ENCODE measurements around the gene PLXNA3. TPM values are rescaled to one million over a fixed set of nuclear protein-coding genes. Genes with fewer than 3 reads are reported as not detected.

Gene PLXNA3
- total RNA-seq, 1 experiment from 2014 or later = 89.3 TPM

GRCh38 chrX:154439841-154440240 is 18.2 kb upstream of the PLXNA3 start (continued):
- TF ChIP-seq REST (IDR thresholded peaks at IDR 0.05; ENCODE audit: low read depth) = no peak
- TF ChIP-seq ATF3 (IDR thresholded peaks at IDR 0.05) = no peak
- no peak for TF ChIP-seq FOSL1 (IDR thresholded peaks at IDR 0.05; ENCODE audit: low read depth)
- TF ChIP-seq SRF (IDR thresholded peaks at IDR 0.05; ENCODE audit: low read depth) = no peak

DNA sequence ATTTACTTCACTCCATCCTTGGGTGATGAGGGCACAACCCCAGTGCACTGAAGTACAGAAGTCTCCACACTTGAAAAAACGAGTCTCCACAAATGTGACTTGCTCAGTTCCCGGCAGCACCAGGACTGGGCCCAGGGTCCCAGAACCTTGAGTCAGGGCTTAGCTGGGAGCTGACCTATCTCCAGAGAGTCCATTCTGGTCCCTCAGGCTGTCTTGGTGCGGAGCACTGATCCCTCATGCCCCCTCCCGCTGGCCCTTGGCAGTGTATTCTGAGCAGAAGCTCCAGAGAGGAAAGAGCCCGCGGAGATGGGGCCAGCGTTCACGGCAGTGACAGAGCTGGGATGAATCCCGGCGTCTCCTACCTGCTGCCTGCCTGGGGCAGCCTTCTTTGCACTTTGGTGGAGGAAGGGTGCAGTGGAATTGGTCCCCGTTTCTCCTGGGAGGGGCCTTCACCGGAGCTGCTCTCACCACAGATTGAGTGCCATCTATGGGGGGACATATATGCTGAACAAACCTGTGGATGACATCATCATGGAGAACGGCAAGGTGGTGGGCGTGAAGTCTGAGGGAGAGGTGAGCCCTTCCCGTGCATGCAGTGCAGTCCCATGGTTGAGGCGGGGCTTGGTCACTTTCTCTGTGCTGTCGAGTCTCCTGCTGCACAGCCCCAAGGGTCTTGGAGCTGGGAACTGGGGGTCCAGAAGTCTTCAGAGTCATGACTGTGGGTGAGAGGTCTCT is 17.3 kb upstream of the PLXNA3 start:
- POLR2A ChIA-PET = interaction anchor here (1.1 kb wide), 1 partner anchor 31 kb away, joined by 3 read pairs; no protein-coding TSS in a partner anchor
- no peaks in the 10 kb centered on the region for H3K27me3 ChIP-seq (ENCODE audit: insufficient read depth, low read length)
- H3K4me3 ChIP-seq (replicated peaks in 1 of 2; ENCODE audit: low read depth in 1 of 2, low read length in 2 of 2) = no peak overlapping the region
- H3K9ac ChIP-seq (ENCODE audit: low read length) = no peak overlapping the region
- no peaks in the 10 kb centered on the region for H4K20me1 ChIP-seq (ENCODE audit: insufficient read depth)
- no peaks in the 10 kb centered on the region for H3K9me2 ChIP-seq (ENCODE audit: insufficient read depth)
- RAD21 ChIA-PET (ENCODE audit: low non-redundant PET in 1 of 2, low total read pairs in 2 of 2, uncharacterized antibody in 2 of 2, unreplicated experiment in 2 of 2) = no interaction called here
- CTCF ChIA-PET = no interaction called here
- intact Hi-C loops (cut with micrococcal nuclease) = loop anchor here (5.0 kb wide), 1 partner anchor 37 kb away; the partner anchor contains the start of gene LAGE3
- DNase-seq (ENCODE audit: low read depth, low spot score) (no peak), ATAC-seq (no peak)
- TF ChIP-seq POLR2AphosphoS5 (IDR thresholded peaks at IDR 0.05; ENCODE audit: low read depth, low read length) = no peak
- no TSS peak for BruUV-seq (replicated peaks)
- H3K27ac ChIP-seq (ENCODE audit: low read depth, low read length) = no peak overlapping the region
- no peak overlapping the region for H2AFZ ChIP-seq (ENCODE audit: low read depth, low read length, poor library complexity, severe bottlenecking)
- H3K4me2 ChIP-seq (ENCODE audit: low read length) = no peak overlapping the region
- peaks cover 8 to 29% of the 10 kb centered on the region in 2 experiments; a peak in 3 of 4 replicates for H3K4me1 ChIP-seq (ENCODE audit: control insufficient read depth in 1 of 2, insufficient read depth in 2 of 2, low read length in 2 of 2)
- no peaks in the 10 kb centered on the region for H3K9me3 ChIP-seq (ENCODE audit: control insufficient read depth in 1 of 2, insufficient read depth in 1 of 2, low read depth in 1 of 2, low read length in 2 of 2)
- peaks cover 37% of the 10 kb centered on the region for H3K79me2 ChIP-seq (ENCODE audit: insufficient read depth, low read length)
- no peaks in the 10 kb centered on the region; a peak in 1 of 4 replicates for H3K36me3 ChIP-seq (ENCODE audit: control insufficient read depth in 1 of 2, insufficient read depth in 2 of 2, low read length in 2 of 2)
